Ascending aorta (tissue), 2 donors: ENCODE results near the gene ALKAL2. TPM values are rescaled to one million over a fixed set of nuclear protein-coding genes. Genes with fewer than 3 reads are reported as not detected.

Source experiments
- DNase-seq, 2 donors: peaks; one replicate each; pipeline ENCODE4 v3.0.0-alpha.2; 2019; ENCODE audit warnings: low spot score in 2 of 2
- H3K27ac ChIP-seq, 2 donors: fragments of 200-600 bp; sonication (generic); one replicate each; pipeline ENCODE4 v1.5.1; 2016 to 2017; ENCODE audit warnings: mild to moderate bottlenecking in 1 of 2
- H3K27me3 ChIP-seq: fragments of 200-600 bp; sonication (generic); one replicate; pipeline ENCODE4 v1.5.1; 2017
- H3K36me3 ChIP-seq, 2 donors: fragments of 200-600 bp; sonication (generic); one replicate each; pipeline ENCODE4 v1.5.1; 2016
- H3K4me1 ChIP-seq, 2 donors: fragments of 200-600 bp; sonication (generic); one replicate each; pipeline ENCODE4 v1.5.1; 2016 to 2017; ENCODE audit warnings: mild to moderate bottlenecking in 1 of 2
- H3K4me3 ChIP-seq, 2 donors: fragments of 200-600 bp; sonication (generic); one replicate each; pipeline ENCODE4 v1.5.1; 2016 to 2017; ENCODE audit warnings: mild to moderate bottlenecking in 1 of 2
- H3K9me3 ChIP-seq, 2 donors: fragments of 200-600 bp; sonication (generic); one replicate each; pipeline ENCODE4 v1.5.1; 2016
- intact Hi-C: fragments of 100-400 bp; cut with DNase I; formaldehyde crosslinking; loops from one replicate; pipeline ENCODE4 v1.15.1; 2023
- total RNA-seq: library from RNA; depleted of rRNA; stranded (reverse); fragments of >200 nt; gene quantifications from one replicate; pipeline ENCODE4 v1.1.0, GENCODE V29; 2016
- TF ChIP-seq, protein P1 (sequence below), 3 experiments: fragments of 200-600 bp in 2 of 3; fragments of 450-650 bp in 1 of 3; sonication (generic) in 2 of 3; IDR thresholded peaks; one replicate each; pipeline ENCODE4 v1.5.1; 2016 to 2019; ENCODE audit warnings: antibody characterized with exemption in 3 of 3, mild to moderate bottlenecking in 1 of 3, moderate library complexity in 1 of 3

Gene ALKAL2
- total RNA-seq, 1 donor from 2014 or later: 26.7 TPM

DNA sequence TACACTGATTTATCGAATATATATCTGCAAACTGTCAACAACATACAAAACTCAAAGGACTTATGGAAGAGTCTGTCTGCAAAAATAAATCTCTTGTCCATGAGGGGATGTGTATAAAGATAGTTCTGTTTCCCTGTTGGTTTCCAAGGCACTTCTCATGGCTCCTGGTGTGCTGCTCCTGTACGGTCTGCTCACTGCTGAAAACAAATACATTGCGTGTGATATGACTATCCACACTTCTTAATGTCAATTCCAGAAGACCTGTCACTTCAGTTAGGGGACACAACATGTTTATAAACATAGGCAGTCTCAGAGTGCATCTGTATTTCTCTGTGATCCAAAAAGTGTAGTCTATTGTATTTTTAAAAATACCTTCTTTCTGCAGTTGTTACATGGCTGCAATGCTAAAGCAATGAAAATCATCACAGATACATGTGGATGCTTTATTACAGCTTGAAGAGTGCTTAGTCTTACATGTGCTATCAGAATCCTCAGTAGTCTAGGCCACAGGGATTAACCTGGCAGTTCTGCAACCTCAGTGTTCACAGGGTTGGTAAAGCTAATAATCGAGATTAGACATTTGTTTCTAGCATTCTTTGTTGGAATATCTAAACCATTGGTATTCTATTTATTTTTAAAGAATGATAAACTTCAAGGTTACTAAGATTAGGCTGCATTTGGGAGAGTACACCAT, 7.8 kb downstream of the ALKAL2 start:
- Histone ChIP-seq H3K9me3 (no peaks in the 10 kb centered on the region), H3K27ac (no peak overlapping the region), H3K36me3 (peaks cover 31 to 67% of the 10 kb centered on the region in 2 donors), H3K27me3 (no peaks in the 10 kb centered on the region), H3K4me3 (no peak overlapping the region), H3K4me1 (peaks cover 0 to 9% of the 10 kb centered on the region in 2 donors)
- intact Hi-C loops: no loop called here
- TF ChIP-seq, protein P1, sequence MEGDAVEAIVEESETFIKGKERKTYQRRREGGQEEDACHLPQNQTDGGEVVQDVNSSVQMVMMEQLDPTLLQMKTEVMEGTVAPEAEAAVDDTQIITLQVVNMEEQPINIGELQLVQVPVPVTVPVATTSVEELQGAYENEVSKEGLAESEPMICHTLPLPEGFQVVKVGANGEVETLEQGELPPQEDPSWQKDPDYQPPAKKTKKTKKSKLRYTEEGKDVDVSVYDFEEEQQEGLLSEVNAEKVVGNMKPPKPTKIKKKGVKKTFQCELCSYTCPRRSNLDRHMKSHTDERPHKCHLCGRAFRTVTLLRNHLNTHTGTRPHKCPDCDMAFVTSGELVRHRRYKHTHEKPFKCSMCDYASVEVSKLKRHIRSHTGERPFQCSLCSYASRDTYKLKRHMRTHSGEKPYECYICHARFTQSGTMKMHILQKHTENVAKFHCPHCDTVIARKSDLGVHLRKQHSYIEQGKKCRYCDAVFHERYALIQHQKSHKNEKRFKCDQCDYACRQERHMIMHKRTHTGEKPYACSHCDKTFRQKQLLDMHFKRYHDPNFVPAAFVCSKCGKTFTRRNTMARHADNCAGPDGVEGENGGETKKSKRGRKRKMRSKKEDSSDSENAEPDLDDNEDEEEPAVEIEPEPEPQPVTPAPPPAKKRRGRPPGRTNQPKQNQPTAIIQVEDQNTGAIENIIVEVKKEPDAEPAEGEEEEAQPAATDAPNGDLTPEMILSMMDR (IDR thresholded peaks at IDR 0.05): no peak
- DNase-seq: no peak

DNA sequence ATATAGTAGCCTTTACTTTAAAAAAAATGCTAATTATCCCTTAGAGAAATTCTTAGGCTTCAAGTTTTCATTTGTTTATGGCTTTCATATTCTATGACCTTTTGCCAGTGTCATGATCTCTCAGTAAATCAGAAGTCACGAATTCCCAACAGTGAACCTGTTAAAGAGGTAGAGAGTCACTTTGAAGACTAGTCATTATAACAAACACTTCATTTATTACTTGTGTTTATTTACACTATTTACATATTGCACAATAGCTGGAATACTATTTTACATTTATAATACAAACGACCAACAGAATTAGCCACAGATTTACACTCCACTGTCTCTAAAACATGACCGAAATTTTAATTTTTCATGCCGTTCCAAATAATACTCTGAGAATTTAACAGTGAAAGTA, 8.5 kb downstream of the ALKAL2 start:
- TF ChIP-seq, protein P1 (IDR thresholded peaks at IDR 0.05): no peak
- H3K27ac ChIP-seq: no peak overlapping the region
- no peak for DNase-seq
- no peaks in the 10 kb centered on the region for H3K27me3 ChIP-seq
- intact Hi-C loops: no loop called here
- peaks cover 0 to 2% of the 10 kb centered on the region in 2 donors for H3K4me1 ChIP-seq
- no peak overlapping the region for H3K4me3 ChIP-seq
- H3K36me3 ChIP-seq: peaks cover 31 to 67% of the 10 kb centered on the region in 2 donors
- H3K9me3 ChIP-seq: no peaks in the 10 kb centered on the region

DNA sequence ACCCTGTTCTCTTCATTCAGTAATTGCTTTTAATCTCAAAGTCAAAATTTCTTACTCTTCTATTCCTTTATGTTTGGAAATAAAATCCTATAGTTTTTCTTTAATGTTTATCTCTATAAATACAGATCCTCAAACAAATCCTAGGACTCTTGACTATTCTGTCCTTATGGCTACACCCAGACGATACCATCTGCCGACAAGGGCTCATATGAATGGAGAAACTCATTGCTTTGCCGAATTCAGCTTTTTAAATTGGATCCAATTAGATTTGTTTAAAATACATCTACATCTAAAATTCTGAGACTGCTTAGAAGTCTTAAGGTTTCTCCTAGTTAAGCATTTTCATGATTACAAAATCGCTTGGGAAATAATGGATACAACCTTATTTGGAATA, 9.0 kb downstream of the ALKAL2 start:
- no peak overlapping the region for H3K4me3 ChIP-seq
- H3K27ac ChIP-seq: peak overlapping the region in 1 of 2 donors; percentile 14
- TF ChIP-seq, protein P1 (IDR thresholded peaks at IDR 0.05): no peak
- H3K9me3 ChIP-seq: no peaks in the 10 kb centered on the region
- no peaks in the 10 kb centered on the region for H3K4me1 ChIP-seq
- H3K36me3 ChIP-seq: peaks cover 31 to 67% of the 10 kb centered on the region in 2 donors
- intact Hi-C loops: no loop called here
- no peak for DNase-seq
- no peaks in the 10 kb centered on the region for H3K27me3 ChIP-seq

DNA sequence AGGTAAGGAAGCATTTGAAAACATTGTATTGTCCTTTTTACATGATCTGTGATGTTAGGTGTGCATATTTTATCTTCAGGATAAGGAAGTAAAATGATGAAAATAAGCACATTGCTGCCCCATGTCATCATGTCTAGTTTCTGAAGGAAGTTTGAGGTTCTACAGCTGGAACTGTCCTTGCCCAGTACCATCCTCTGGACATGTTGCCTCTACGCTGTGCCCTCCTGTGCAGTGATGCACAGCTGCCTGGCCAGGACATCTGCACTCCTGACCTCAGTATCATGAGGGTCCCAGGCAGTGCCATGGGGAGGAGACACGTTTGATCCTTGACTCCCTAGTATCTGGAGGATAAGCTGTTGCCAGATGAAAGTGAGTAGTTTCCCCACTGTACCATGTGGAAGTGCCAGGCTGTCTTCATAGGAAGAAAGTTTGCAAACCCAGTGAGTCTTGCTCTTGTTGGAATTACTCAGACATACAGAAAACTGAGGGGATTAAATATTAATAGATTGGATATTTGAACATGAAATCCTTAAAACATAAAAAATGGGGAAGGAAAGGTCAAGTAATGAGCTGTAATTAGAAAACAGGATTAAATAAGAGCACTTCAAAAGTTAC, 9.5 kb downstream of the ALKAL2 start:
- TF ChIP-seq, protein P1 (IDR thresholded peaks at IDR 0.05): no peak
- intact Hi-C loops: no loop called here
- Histone ChIP-seq H3K36me3 (peaks cover 31 to 69% of the 10 kb centered on the region in 2 donors), H3K27ac (peak overlapping the region in 1 of 2 donors; percentile 14), H3K27me3 (no peaks in the 10 kb centered on the region), H3K4me3 (no peak overlapping the region), H3K9me3 (no peaks in the 10 kb centered on the region), H3K4me1 (no peaks in the 10 kb centered on the region)
- no peak for DNase-seq

DNA sequence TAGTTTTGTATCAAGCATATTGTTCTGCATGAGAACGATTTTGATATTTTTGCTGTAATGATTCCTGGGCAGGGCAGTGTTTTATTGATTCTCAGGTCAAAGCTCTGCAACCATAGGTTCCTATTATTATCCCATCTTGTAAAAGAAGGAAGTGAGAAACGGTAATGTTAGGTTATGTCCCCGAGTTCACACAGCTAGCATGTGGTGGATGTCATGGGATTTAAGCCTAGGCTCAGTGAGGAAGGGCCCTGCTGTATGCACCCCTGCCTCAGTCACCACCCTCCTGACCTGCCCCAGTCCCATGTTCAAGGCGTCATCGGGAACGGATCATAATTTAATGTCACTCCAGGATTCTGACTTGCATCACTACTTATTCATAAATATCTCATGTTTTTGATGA, 12.4 kb downstream of the ALKAL2 start:
- intact Hi-C loops: no loop called here
- DNase-seq: no peak
- TF ChIP-seq, protein P1 (IDR thresholded peaks at IDR 0.05): no peak
- Histone ChIP-seq H3K27me3 (no peaks in the 10 kb centered on the region), H3K4me3 (no peak overlapping the region), H3K27ac (no peak overlapping the region), H3K9me3 (no peaks in the 10 kb centered on the region), H3K36me3 (peaks cover 18 to 57% of the 10 kb centered on the region in 2 donors), H3K4me1 (no peaks in the 10 kb centered on the region)
